Activated CD8-positive, alpha-beta memory T cell treated with anti-CD3 and anti-CD28 coated beads, Interleukin-2, amount 50 U/mL, for 48 hours (primary cell): ENCODE results near the gene FURIN.
A peak's percentile ranks its signal among the peaks of the same experiment; 100 is the strongest.
"Not testable (repeated sequence)": the region's sequence is repeated elsewhere in the genome, so short reads cannot be mapped to it uniquely, and the experiment has no call there.

Experiments used
- DNase-seq: peaks from one replicate; pipeline ENCODE4 v3.0.0-alpha.2; 2020

The FURIN gene

GRCh38 chr15:90921887-90922286 is 53.5 kb downstream of the FURIN start:
- DNase-seq, result no peak

DNA sequence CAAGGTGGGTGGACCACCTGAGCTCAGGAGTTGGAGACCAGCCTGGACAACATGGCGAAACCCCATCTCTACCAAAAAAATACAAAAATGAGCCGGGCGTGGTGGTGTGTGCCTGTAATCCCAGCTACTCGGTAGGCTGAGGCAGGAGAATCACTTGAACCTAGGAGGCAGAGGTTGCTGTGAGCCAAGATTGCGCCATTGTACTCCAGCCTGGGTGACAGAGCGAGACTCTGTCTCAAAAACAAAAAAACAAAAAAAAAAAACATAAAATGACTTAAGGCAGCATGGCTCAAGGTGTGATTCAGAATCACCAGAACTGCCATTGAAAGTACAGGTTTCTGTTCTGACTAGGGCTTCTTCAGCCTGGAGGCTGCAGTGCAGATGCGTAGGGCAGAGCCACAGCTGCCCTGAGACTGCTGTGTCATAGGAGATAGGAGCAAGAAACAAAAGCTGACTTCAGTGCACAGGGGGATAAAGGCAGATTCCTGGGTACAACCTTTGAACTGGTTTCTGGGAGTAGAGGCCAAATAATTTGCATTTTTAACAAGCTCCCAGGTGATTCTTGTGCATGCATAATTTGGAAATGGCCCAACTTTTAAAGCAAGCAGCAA is 54.4 kb downstream of the FURIN start:
- DNase-seq, result not testable (repeated sequence)

- DNase-seq, result no peak
Observed at GRCh38 chr15:90924375-90924774, 56.0 kb downstream of the FURIN start.

GRCh38 chr15:90926766-90927165 is 58.4 kb downstream of the FURIN start:
- not testable (repeated sequence) for DNase-seq

GRCh38 chr15:90928106-90928505 is 59.7 kb downstream of the FURIN start:
- DNase-seq, result not testable (repeated sequence)

DNA sequence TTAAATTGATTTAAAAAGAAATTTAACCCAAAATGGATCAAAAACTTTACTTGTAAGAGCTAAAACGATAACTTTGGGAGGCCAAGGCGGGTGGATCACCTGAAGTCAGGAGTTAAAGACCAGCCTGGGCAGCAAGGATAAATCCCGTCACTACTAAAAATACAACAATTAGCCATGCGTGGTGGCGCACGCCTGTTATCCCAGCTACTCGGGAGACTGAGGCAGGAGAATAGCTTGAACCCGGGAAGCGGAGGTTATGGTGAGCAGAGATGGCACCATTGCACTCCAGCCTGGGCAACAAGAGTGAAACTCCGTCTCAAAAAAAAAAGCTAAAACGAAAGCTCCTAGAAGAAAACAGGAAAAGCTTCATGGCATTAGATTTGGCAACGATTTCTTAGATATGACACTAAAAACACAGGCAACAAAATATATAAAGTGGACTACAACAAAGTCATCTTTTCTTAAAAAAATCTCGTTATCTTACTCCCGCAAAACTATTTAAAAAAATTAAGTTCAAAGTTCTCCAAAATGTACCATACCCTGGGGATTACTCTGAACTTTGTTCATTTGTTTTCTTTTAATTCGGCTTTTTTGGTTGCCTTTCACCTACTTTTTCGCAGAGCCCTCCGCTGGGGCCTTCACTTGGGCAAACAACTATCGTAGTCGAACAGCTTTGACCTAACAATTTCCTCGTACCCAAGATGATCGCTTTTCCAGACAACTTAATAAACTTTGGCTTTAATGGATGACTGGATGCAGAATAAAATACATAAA is 61.0 kb downstream of the FURIN start:
- no peak for DNase-seq

GRCh38 chr15:90930861-90931574 is 62.6 kb downstream of the FURIN start:
- no peak for DNase-seq

- DNase-seq, result no peak
Observed at GRCh38 chr15:90931575-90931827, 63.1 kb downstream of the FURIN start.

GRCh38 chr15:90931828-90932659 is 63.7 kb downstream of the FURIN start, which contains the start of gene HDDC3:
HDDC3 (minus strand) TSS chr15:90932549; CDS start chr15:90932540, 9 bp downstream.
- DNase-seq, result peak; percentile 99

- DNase-seq, result no peak
Observed at GRCh38 chr15:90932660-90932991, 64.2 kb downstream of the FURIN start.
